Glutamatergic neuron (in vitro differentiated cells): ENCODE measurements around the gene FTCD. TPM values are rescaled to one million over a fixed set of nuclear protein-coding genes. Genes with fewer than 3 reads are reported as not detected.
A peak's percentile ranks its signal among the peaks of the same experiment; 100 is the strongest.

Experiments
- DNase-seq: peaks from one replicate; pipeline ENCODE4 v3.0.0; 2022
- H3K27ac Mint-ChIP-seq: one replicate; pipeline ENCODE4 v1.8.0; 2020; ENCODE audit warnings: mild to moderate bottlenecking, mixed read lengths, inconsistent platforms; ENCODE audit not compliant: unreplicated experiment
- H3K27me3 Mint-ChIP-seq: one replicate; pipeline ENCODE4 v1.8.0; 2020; ENCODE audit warnings: mild to moderate bottlenecking, moderate library complexity, mixed read lengths, inconsistent platforms; ENCODE audit not compliant: unreplicated experiment
- H3K36me3 Mint-ChIP-seq: one replicate; pipeline ENCODE4 v1.8.0; 2020; ENCODE audit warnings: mild to moderate bottlenecking, mixed read lengths, inconsistent platforms; ENCODE audit not compliant: unreplicated experiment
- H3K4me1 Mint-ChIP-seq: one replicate; pipeline ENCODE4 v1.8.0; 2020; ENCODE audit warnings: mild to moderate bottlenecking, low read depth, mixed read lengths, inconsistent platforms; ENCODE audit not compliant: unreplicated experiment
- H3K4me3 Mint-ChIP-seq: one replicate; pipeline ENCODE4 v1.8.0; 2020; ENCODE audit warnings: mild to moderate bottlenecking, mixed read lengths, inconsistent platforms; ENCODE audit not compliant: unreplicated experiment
- H3K9me3 Mint-ChIP-seq: one replicate; pipeline ENCODE4 v1.8.0; 2020; ENCODE audit warnings: mild to moderate bottlenecking, moderate library complexity, mixed read lengths, inconsistent platforms; ENCODE audit not compliant: unreplicated experiment
- CTCF ChIP-seq: fragments of 200-600 bp; sonication (generic); IDR thresholded peaks from one replicate; pipeline ENCODE4 v1.5.0; 2021; ENCODE audit not compliant: partially characterized antibody, unreplicated experiment
- total RNA-seq: library from RNA; stranded (reverse); fragmentation: NEBNext Ultra II Directional; extraction: Animal tissue kit (Norgen Biotek cat#: 25700); gene quantifications from one replicate; pipeline ENCODE4 v1.2.1, GENCODE V29; 2021; ENCODE audit not compliant: unreplicated experiment

The FTCD gene
- total RNA-seq, 1 donor from 2014 or later = 13.4 TPM

- Mint-ChIP-seq H3K4me3 (peak overlapping the region; percentile 78), H3K36me3 (peaks cover 4% of the 10 kb centered on the region), H3K9me3 (peaks cover 10% of the 10 kb centered on the region), H3K4me1 (peaks cover 10% of the 10 kb centered on the region), H3K27me3 (peaks cover 3% of the 10 kb centered on the region), H3K27ac (peak overlapping the region; percentile 88)
- no peak for DNase-seq
- no peak for TF ChIP-seq CTCF
Measured at GRCh38 chr21:46182548-46183336, 27.4 kb upstream of the FTCD start.

GRCh38 chr21:46181953-46182547, 26.7 kb upstream of the FTCD start:
- Mint-ChIP-seq H3K4me1 (peaks cover 7% of the 10 kb centered on the region), H3K4me3 (no peak overlapping the region), H3K36me3 (peaks cover 6% of the 10 kb centered on the region), H3K27ac (no peak overlapping the region), H3K9me3 (peaks cover 10% of the 10 kb centered on the region), H3K27me3 (peaks cover 3% of the 10 kb centered on the region)
- DNase-seq = no peak
- TF ChIP-seq CTCF = no peak

GRCh38 chr21:46181436-46181835, 26.1 kb upstream of the FTCD start:
- TF ChIP-seq CTCF = no peak
- H3K36me3 Mint-ChIP-seq = peaks cover 13% of the 10 kb centered on the region
- no peak overlapping the region for H3K4me3 Mint-ChIP-seq
- peaks cover 7% of the 10 kb centered on the region for H3K4me1 Mint-ChIP-seq
- H3K27me3 Mint-ChIP-seq = peaks cover 3% of the 10 kb centered on the region
- H3K9me3 Mint-ChIP-seq = peaks cover 10% of the 10 kb centered on the region
- no peak overlapping the region for H3K27ac Mint-ChIP-seq
- no peak for DNase-seq

GRCh38 chr21:46180778-46181391, 25.5 kb upstream of the FTCD start:
- TF ChIP-seq CTCF = no peak
- Mint-ChIP-seq H3K9me3 (peaks cover 13% of the 10 kb centered on the region), H3K4me1 (peaks cover 7% of the 10 kb centered on the region), H3K27me3 (peaks cover 3% of the 10 kb centered on the region), H3K27ac (no peak overlapping the region), H3K4me3 (no peak overlapping the region), H3K36me3 (peaks cover 18% of the 10 kb centered on the region)
- DNase-seq = no peak
